Colonic mucosa (tissue), 4 donors: ENCODE results near the gene MCM3AP. TPM values are rescaled to one million over a fixed set of nuclear protein-coding genes. Genes with fewer than 3 reads are reported as not detected.

Experiments
- DNase-seq: peaks from one replicate; pipeline ENCODE4 v3.0.0-alpha.2; 2020
- H3K27ac ChIP-seq: fragments of 200-600 bp; one replicate; pipeline ENCODE4 v1.8.0; 2021
- H3K27me3 ChIP-seq: fragments of 200-600 bp; one replicate; pipeline ENCODE4 v1.8.0; 2021
- H3K36me3 ChIP-seq: fragments of 200-600 bp; one replicate; pipeline ENCODE4 v1.8.0; 2021
- H3K4me1 ChIP-seq: fragments of 200-600 bp; one replicate; pipeline ENCODE4 v1.8.0; 2021; ENCODE audit warnings: mild to moderate bottlenecking
- H3K4me3 ChIP-seq: fragments of 200-600 bp; one replicate; pipeline ENCODE4 v1.8.0; 2021
- H3K9ac ChIP-seq, 2 donors: one replicate each; pipeline ENCODE4 v1.7.0; 2013; ENCODE audit warnings: control low read depth in 2 of 2, low read depth in 2 of 2, low read length in 2 of 2
- H3K9me3 ChIP-seq: fragments of 200-600 bp; one replicate; pipeline ENCODE4 v1.8.0; 2021
- CTCF ChIP-seq: fragments of 200-600 bp; IDR thresholded peaks from one replicate; pipeline ENCODE4 v1.8.0; 2022; ENCODE audit warnings: antibody characterized with exemption, mild to moderate bottlenecking
- intact Hi-C: fragments of 100-400 bp; cut with DNase I; formaldehyde crosslinking; loops from one replicate; pipeline ENCODE4 v1.14.1; 2022
- total RNA-seq, 2 donors: library from RNA; stranded (reverse); fragmentation: NEBNext Ultra II Directional in 1 of 2; extraction: Animal tissue kit (Norgen Biotek cat#: 25700) in 1 of 2; gene quantifications; one replicate each; pipeline ENCODE4 v1.2.1, GENCODE V29; 2021
- donor health status: healthy.
- donor health status: DM: no; HTN: no; CAD: no.
- donor health status: DM: no; HTN: no; CAD: no.

The MCM3AP gene
- total RNA-seq, 2 donors from 2014 or later, result 68.4 to 112 TPM

DNA sequence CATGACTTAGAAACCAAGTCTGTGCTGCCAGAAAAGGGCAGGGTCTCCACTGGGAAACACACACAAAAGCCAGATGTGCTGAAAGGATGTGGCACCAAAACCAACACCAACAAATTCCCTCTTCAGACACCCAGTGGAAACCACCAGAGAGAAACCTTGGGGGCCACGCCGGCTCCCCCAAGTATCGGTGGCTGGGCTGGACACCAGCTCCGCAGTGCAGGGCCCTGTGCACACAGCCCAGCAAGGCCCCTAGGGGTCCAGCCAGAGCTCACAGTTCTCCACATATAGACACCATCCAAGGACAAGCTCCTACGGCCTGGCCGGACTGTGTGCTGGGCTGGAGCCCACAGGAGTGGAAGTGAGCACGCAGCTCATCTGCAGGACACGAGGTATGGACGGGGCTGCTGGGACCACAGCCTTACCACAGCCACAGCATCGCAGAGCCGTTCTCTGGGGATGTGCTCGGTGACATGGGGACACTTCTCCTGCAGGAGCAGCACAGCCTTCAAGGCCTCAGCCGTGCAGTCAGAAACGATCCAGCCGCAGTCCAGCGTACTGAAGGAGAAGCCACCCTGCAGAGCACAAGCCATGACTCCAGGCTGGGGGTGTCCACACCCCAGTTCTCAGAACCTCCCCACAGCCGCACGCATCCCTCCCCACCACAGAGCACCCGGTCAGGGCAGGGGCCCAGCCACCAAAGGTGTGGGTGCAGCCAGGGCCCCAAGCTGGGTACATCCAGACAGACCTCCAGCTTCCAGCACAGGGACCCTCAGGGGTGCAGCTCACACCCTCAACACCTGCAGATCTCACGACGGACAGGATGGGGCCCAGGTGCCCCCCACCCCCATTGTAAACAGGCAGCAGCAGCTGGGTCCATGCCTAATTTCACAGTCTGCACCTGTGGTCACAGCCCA, 78.1 kb downstream of the MCM3AP start:
- Histone ChIP-seq H3K27me3 (no peaks in the 10 kb centered on the region), H3K4me1 (no peaks in the 10 kb centered on the region), H3K9me3 (no peaks in the 10 kb centered on the region), H3K9ac (no peak overlapping the region), H3K4me3 (no peak overlapping the region), H3K27ac (no peak overlapping the region), H3K36me3 (peaks cover 10% of the 10 kb centered on the region)
- no peak for DNase-seq
- intact Hi-C loops, result no loop called here
- no peak for TF ChIP-seq CTCF

DNA sequence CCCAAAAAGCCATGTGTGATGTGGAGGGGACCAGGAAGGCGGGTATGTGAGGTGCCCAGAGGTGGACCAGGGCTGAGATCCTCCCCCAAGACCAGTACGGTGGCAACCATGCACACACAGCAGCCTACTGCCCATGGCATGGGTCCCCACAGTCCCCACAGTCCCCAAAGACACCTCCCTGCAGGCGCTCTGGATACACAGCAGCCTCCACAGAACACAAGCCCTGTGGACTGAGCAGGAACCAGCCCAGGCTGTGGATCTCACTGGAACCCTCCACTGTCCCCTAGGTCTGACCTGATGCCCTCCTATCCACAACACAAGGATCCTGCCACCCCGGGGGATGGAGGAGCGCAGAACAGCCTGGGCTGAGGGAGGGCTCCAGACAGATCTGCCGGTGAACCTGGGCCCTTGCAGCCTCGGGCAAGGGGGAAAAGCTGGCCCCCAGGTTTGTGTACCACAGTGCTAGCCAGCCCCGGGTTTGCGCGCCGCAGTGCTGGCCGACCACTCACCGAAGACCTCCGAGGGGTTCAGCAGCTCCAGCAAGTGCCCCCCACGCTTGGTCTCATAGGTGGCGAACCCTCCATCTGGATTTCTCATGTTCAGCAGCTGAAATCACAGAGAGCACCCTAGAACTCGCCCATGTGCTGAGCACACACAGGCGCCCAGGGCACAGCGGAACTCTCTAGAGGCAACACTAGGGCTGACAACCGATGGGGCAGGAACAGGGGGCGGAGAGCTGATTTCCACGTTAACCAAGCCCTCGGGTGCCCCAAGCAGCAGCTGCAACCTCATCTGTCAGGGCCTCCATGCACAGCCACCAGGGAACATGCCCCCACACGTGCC, 79.0 kb downstream of the MCM3AP start:
- no peak for TF ChIP-seq CTCF
- Histone ChIP-seq H3K9me3 (no peaks in the 10 kb centered on the region), H3K4me3 (no peak overlapping the region), H3K9ac (no peak overlapping the region), H3K27ac (no peak overlapping the region), H3K4me1 (no peaks in the 10 kb centered on the region), H3K27me3 (no peaks in the 10 kb centered on the region), H3K36me3 (peaks cover 10% of the 10 kb centered on the region)
- intact Hi-C loops, result no loop called here
- no peak for DNase-seq

DNA sequence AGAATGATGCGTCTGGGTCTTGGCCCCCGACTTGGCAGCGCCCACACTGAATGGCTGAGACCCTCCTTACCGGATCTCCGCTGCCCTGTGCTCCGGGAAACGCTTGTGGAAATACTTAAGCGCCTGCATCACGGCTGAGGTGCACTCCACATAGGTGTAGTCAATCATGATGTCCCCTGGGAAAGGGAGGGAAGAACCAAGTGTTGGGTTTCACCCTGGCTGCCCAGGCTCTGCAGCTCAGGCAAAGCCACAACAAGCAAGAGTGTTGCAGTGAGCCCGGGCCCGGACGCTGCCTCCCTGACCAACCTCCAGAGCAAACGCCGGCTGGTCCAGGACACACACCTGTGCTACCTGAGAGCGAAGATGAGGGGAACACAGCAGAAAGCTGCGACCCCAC, 79.6 kb downstream of the MCM3AP start:
- peaks cover 9% of the 10 kb centered on the region for H3K36me3 ChIP-seq

DNA sequence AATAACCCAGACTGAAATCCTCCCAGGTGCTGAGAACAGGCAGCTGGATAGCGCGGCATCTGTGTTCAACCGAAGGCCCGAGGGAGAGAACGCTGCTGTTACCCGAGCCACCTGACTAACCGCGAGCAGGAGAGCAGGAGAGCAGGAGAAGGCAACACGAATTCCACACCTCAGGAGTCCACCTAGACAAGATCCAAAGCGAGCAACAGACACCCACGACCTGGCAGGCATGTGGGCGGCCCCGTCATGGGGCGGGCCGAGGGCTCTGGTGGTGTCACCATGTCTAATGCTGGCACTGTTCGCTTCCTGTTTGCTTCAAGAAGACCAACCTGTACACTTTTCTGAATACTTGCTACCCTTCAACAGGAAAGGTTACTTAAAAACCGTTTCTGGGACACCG, 80.2 kb downstream of the MCM3AP start:
- Histone ChIP-seq H3K27ac (no peak overlapping the region), H3K9ac (no peak overlapping the region), H3K36me3 (peaks cover 6% of the 10 kb centered on the region), H3K27me3 (no peaks in the 10 kb centered on the region), H3K4me3 (no peak overlapping the region), H3K4me1 (no peaks in the 10 kb centered on the region), H3K9me3 (no peaks in the 10 kb centered on the region)
- no peak for DNase-seq
- intact Hi-C loops, result no loop called here
- TF ChIP-seq CTCF, result no peak

More for the DNA sequence above, 79.6 kb downstream of the MCM3AP start:
- intact Hi-C loops, result no loop called here
- Histone ChIP-seq H3K9ac (no peak overlapping the region), H3K4me1 (no peaks in the 10 kb centered on the region), H3K9me3 (no peaks in the 10 kb centered on the region), H3K27ac (no peak overlapping the region), H3K4me3 (no peak overlapping the region), H3K27me3 (no peaks in the 10 kb centered on the region)
- DNase-seq, result no peak
- no peak for TF ChIP-seq CTCF

DNA sequence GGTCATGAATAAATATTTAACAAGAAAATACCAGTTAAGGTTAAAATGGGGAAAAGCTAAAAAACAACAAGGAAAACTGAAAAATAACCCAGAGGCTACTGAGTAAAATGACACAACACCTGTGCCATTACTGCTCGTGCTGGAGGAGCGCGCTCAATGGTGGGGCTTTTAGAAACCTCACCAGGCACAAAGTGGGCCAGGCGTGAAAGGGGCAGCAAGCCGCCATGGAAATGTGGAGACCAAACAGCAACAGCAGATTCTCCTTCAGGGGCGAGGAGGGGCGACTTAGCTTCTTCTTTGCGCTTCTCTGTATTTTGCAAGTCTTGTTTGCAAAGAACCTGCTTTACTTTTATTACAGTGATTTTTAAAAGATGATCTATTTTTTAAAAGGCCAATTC, 82.2 kb downstream of the MCM3AP start:
- Histone ChIP-seq H3K36me3 (peaks cover 6% of the 10 kb centered on the region), H3K9ac (no peak overlapping the region), H3K27me3 (no peaks in the 10 kb centered on the region), H3K27ac (no peak overlapping the region), H3K4me3 (no peak overlapping the region), H3K9me3 (no peaks in the 10 kb centered on the region), H3K4me1 (no peaks in the 10 kb centered on the region)
- TF ChIP-seq CTCF, result no peak
- no peak for DNase-seq
- intact Hi-C loops, result no loop called here
